Measurements from ENCODE around the gene MBLAC1.
A peak's percentile ranks its signal among the peaks of the same experiment; 100 is the strongest.

Gene MBLAC1

GRCh38 chr7:100126931-100127865 lies at the start of gene MBLAC1:
TSS of gene MBLAC1 (plus strand) at chr7:100126967. CDS start at chr7:100127396, 429 bp downstream.
- DNase-seq, result peak; percentile 59

DNA sequence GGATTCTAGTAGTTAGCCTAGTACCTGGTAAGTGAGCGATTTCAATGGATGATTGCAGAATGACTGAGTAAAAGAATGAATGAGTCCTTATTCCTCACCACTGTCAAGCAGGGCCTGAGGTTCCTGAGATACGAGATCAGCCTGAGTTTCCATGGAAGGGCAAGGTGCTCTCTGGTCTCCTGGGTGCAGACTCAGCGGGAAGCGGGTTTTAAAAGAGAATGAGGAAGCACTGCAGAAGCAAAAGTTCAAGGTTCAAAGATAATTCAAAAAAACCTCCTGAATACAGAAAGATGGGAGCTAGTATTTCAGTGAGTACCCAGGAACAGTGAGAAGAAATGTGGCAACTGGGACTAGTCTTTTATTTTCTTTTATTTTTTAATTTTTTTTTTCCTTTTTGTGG lies 49.6 kb upstream of the MBLAC1 start:
- DNase-seq, result no peak

GRCh38 chr7:100079024-100079560 lies 47.7 kb upstream of the MBLAC1 start:
- no peak for DNase-seq

DNA sequence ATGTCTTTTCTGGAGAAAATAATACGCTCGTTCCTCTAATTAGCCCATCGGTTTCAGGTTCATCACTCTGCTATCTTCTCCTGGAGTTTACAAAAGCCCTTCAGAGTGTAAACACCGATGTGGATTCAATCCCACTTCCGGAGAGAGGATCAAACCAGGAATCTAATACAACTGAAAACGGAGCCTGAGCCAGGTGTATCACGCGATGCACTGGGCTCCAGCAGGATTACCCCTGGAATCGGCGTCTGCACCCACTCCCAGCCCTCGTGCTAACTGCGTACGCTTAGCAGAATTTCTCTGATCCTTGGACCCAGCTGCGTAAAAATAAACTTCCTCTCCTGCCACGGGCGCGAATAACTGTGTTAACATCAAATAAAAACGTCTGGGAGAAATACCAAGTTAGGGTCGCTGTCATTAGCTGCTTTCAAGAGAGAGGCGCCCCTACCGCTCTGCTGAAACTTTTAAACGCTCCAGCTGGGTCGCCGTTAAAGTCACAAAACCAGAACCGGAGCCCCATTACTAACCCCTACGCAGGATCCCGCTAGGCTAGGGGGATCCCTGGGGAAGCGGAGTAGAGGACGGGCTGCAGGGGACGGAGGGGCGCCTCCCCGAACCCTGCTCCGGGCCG lies 45.7 kb upstream of the MBLAC1 start:
- no peak for DNase-seq

GRCh38 chr7:100081535-100082102 lies 45.1 kb upstream of the MBLAC1 start, which contains the start of gene ZNF3:
TSS of gene ZNF3 (minus strand) at chr7:100081723. CDS start at chr7:100077357, 4,366 bp downstream.
- peak; percentile 87 for DNase-seq

DNA sequence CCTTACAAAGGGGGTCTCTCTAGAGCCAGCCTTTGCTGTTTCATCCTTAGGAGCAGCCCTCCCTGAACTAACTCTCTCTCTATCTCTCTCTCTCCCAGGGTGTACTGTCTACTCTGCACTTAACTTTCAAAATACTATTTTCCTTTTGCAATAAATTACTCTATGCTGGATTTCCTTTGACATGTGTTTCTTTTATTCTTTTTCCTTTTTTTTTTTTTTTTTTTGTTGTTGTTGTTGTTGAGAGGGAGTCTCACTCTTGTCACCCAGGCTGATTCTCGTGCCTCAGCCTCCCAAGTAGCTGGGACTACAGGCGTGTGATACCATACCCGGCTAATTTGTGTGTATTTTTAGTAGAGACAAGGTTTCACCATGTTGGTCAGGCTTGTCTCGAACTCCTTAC lies 43.8 kb upstream of the MBLAC1 start:
- no peak for DNase-seq

DNA sequence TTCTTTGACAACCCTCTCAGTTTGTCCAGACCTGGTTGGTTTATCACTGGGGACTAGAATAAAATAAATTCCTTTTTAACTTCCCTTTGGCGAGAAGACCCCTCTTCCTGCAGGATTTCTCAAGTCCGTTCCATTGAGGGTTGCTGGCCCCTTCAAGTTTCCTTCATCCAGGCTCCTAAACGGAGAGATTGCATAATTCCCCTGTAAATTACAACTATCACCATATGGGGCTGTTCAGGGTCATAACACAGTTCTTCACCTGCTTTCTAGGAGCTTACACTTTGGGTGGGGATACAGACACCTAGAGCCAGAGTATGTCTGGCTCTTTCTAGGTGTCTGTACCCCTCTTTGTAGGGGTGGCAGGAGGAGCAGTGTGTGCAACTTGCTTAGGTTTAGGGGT lies 41.3 kb upstream of the MBLAC1 start:
- DNase-seq, result no peak

- no peak for DNase-seq
Measured at GRCh38 chr7:100087055-100087750, 39.6 kb upstream of the MBLAC1 start.

DNA sequence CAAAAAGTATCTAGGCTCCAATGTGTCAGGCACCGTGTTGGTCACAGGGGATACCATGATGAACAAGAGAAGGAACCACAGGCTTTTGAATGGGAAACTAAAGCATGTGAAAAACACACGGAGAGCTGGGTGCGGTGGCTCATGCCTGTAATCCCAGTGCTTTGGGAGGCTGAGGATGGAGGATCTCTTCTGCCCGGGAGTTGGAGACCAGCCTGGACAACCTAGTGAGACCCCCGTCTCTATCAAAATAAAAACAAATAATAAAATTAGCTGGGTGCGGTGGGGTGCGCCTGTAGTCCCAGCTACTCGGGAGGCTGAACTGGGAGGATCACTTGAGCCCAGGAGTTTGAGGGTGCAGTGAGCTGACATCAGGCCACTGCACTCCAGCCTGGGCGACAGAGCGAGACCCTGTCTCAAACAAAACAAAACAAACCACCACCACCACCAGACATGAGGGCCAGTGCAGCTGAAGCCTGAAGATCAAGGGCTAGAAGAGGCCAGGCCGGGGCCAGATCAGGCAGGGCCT lies 38.6 kb upstream of the MBLAC1 start:
- no peak for DNase-seq

DNA sequence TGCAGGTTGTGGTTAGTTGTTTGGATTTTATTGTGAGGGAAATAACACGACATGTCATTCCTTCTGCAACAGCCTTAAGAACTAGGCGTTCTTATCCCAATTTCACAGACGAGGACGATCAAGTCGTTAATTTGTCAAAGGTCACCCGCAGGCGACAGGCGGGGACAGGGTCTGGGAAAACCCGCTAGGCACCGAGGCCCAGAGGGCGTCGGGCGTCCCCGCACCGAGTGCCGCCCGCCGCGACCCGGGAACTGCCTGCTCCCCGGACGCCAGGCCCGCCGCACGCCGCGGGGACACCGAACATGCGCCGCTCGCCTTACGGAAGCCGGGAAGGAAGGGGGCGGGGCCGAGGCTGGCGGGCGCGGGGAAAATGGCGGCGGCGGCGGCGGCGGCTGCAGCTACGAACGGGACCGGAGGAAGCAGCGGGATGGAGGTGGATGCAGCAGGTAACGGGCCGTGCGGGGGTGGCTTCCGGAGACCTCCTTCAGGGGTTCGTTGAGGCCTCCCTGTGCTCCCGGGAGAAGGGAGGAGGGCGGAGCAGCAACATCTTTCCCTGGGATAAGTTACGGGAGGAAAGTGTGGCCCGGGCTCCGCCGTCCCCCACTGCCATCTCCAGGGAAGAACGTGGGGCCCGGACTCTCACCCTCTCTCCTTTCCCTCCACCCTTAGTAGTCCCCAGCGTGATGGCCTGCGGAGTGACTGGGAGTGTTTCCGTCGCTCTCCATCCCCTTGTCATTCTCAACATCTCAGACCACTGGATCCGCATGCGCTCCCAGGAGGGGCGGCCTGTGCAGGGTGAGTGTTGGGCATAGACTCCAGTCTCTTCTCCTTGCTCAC lies 37.9 kb upstream of the MBLAC1 start, which contains the start of gene COPS6:
Gene COPS6, plus strand, starts transcription at position 349 of the 837 bp plus-strand sequence. Its CDS starts 22 bp downstream, at position 371.
- DNase-seq, result peak; percentile 22

DNA sequence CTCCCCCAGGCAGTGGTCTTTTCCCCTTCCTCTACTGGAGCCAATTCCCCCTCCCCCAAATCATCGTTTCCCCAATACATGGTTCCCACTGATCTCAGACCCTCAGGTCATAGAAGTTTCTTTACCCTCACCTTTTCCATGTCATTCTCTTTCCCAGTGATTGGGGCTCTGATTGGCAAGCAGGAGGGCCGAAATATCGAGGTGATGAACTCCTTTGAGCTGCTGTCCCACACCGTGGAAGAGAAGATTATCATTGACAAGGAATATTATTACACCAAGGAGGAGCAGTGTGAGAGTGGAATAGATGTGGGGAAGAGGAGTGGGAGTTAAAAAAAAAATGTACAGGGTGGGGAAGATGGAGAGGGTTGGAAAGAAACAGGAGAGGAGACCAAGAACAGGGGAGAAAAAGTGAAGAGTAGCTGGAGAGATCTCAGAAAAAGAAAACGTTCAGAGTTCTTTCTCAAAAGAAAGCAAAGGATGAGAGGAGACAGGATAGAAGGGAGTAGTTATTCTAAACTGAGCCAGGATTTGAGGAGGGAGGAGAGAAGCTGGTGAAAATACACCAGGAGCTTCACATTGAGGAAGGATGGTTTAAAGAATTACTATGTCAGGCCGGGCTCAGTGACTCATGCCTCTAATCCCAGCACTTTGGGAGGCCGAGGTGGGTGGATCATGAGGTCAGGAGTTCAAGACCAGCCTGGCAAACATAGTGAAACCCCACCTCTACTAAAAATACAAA lies 37.1 kb upstream of the MBLAC1 start:
- no peak for DNase-seq

DNA sequence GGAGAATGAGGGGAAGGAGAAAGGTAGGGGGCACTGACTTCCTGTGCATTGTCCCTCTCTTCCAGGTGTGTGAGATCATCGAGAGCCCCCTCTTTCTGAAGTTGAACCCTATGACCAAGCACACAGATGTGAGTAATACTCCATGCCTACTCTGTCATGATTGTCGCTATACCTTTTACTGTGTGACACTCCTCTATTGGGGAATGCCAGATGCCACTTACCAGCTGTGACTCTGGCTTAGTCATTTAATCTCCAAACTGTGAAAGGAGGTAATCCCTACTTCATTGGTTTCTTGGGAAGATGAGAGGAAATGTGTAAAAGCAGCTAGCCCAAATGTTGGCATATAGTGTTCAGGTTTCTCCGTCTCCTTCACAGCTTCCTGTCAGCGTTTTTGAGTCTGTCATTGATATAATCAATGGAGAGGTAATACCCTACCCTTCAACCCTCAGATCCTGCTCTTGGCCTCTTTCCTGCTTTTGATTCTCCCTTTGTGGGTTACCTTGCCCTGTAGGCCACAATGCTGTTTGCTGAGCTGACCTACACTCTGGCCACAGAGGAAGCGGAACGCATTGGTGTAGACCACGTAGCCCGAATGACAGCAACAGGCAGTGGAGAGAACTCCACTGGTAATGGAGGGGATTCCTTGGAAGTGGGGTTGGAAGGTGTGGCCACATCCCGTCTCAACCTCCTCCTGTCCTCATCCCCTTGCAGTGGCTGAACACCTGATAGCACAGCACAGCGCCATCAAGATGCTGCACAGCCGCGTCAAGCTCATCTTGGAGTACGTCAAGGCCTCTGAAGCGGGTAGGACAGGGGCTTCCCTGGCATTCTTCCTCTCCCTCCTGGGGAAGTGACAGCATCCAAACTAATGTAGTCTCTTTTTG lies 36.0 kb upstream of the MBLAC1 start:
- no peak for DNase-seq

- no peak for DNase-seq
Measured at GRCh38 chr7:100091411-100092181, 35.2 kb upstream of the MBLAC1 start.

DNA sequence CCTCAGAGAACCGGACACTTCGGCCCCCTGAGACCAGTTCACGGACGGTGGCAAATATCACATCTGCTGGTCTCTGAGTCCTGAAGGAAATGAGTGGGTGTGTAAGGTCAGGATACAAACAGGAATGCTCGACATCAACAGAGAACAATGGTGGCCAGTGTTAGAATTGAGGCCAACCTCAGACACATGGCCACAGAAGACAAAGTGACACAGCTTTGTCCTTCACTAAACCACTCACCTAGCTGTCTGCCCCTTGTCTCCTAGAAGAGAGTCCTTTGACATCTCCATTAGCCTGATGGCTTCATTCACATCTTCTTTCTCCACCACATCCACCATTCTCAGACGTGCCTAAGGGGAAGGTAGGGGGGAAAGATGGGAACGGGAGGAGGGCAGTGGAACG lies 33.7 kb upstream of the MBLAC1 start:
- DNase-seq, result no peak

DNA sequence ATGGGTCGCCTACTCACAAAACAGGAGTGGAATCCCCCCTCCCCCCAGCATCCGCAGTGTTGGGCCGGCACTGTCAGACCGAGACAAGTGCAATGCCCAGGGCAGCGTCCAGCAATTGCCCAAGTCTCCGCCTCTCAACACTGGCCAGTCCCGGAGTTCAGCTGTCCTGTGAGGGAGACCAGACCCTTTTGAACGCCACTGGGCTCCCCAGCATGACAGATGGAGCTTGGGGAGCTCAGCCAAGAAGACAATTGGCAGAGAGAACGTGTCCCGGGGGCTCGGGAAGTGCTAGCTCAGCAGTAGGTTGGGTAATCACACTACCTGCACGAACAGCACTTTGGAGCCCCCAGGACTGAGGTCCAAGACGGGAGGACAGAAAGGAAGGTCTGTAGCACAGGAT lies 33.3 kb upstream of the MBLAC1 start:
- no peak for DNase-seq

GRCh38 chr7:100093925-100094486 lies 32.8 kb upstream of the MBLAC1 start:
- DNase-seq, result no peak

DNA sequence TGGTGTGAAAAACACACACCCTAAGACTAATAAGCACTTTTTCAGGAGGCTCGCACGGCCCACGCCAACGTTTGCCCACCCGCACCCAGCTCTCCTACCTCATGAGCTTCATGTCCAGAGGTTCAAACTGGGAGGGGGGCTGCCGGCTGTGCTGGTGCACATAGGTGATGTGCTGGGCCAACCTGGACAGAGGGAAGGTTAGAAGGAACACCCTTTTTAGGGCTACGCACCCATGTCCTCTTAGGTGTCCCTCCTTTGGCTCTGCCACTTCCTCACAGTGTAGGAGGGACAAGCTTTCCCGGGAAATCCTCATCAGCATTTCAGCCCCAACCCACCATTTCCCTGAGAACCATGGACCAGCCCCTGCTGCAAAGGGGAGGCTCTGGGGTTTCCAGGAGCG lies 31.5 kb upstream of the MBLAC1 start:
- no peak for DNase-seq

- no peak for DNase-seq
Measured at GRCh38 chr7:100095704-100096103, 31.1 kb upstream of the MBLAC1 start.

GRCh38 chr7:100098913-100099312 lies 27.9 kb upstream of the MBLAC1 start:
- DNase-seq, result no peak
